GM19238 (cell line): ENCODE results near the gene RDH11.
A peak's percentile ranks its signal among the peaks of the same experiment; 100 is the strongest.
"Not testable (repeated sequence)": the region's sequence is repeated elsewhere in the genome, so short reads cannot be mapped to it uniquely, and the experiment has no call there.

Experiments
- DNase-seq: peaks from one replicate; pipeline ENCODE4 v3.0.0; 2011; ENCODE audit warnings: low spot score; ENCODE audit not compliant: insufficient read length

RDH11 gene

GRCh38 chr14:67695394-67695949 lies at the start of gene RDH11:
RDH11 (minus strand) TSS chr14:67695764; CDS start chr14:67695703, 61 bp downstream.
- peak; percentile 76 for DNase-seq

GRCh38 chr14:67744046-67744445 lies 48.5 kb upstream of the RDH11 start:
- DNase-seq = no peak

- DNase-seq = no peak
Observed at GRCh38 chr14:67738740-67739504, 43.4 kb upstream of the RDH11 start.

- DNase-seq = no peak
Observed at GRCh38 chr14:67736771-67737170, 41.2 kb upstream of the RDH11 start.

- DNase-seq = no peak
Observed at GRCh38 chr14:67735336-67736147, 40.0 kb upstream of the RDH11 start.

GRCh38 chr14:67734675-67735074 lies 39.1 kb upstream of the RDH11 start:
- DNase-seq = no peak

- DNase-seq = no peak
Observed at GRCh38 chr14:67733616-67734015, 38.1 kb upstream of the RDH11 start.

GRCh38 chr14:67729072-67729885 lies 33.7 kb upstream of the RDH11 start:
- no peak for DNase-seq

GRCh38 chr14:67728258-67728657 lies 32.7 kb upstream of the RDH11 start:
- DNase-seq = no peak

GRCh38 chr14:67727361-67727760 lies 31.8 kb upstream of the RDH11 start:
- DNase-seq = no peak

- DNase-seq = no peak
Observed at GRCh38 chr14:67725171-67725570, 29.6 kb upstream of the RDH11 start.

GRCh38 chr14:67722293-67722692 lies 26.7 kb upstream of the RDH11 start:
- DNase-seq = no peak

GRCh38 chr14:67721875-67722274 lies 26.3 kb upstream of the RDH11 start:
- no peak for DNase-seq

- DNase-seq = no peak
Observed at GRCh38 chr14:67719866-67720265, 24.3 kb upstream of the RDH11 start.

GRCh38 chr14:67719385-67719784 lies 23.8 kb upstream of the RDH11 start:
- DNase-seq = not testable (repeated sequence)

- no peak for DNase-seq
Observed at GRCh38 chr14:67718265-67718664, 22.7 kb upstream of the RDH11 start.

GRCh38 chr14:67717048-67717447 lies 21.5 kb upstream of the RDH11 start:
- DNase-seq = no peak

GRCh38 chr14:67710209-67710608 lies 14.6 kb upstream of the RDH11 start:
- no peak for DNase-seq

- not testable (repeated sequence) for DNase-seq
Observed at GRCh38 chr14:67709796-67710195, 14.2 kb upstream of the RDH11 start.

- not testable (repeated sequence) for DNase-seq
Observed at GRCh38 chr14:67709346-67709745, 13.8 kb upstream of the RDH11 start.

GRCh38 chr14:67705211-67705610 lies 9.6 kb upstream of the RDH11 start:
- DNase-seq = no peak
